GM18951 (cell line): ENCODE results near the gene CTIF.

Source experiments
- POLR2A ChIP-seq: IDR thresholded peaks from 4 replicates; pipeline ENCODE4 v1.6.1; 2011; ENCODE audit warnings: mild to moderate bottlenecking; ENCODE audit not compliant: insufficient read length, insufficient read depth; ENCODE audit errors: extremely low read depth
- in situ Hi-C: fragments of 300-500 bp; cut with MboI; formaldehyde crosslinking; loops from one replicate; pipeline ENCODE4 v1.12.0; 2022; ENCODE audit warnings: low sequenced_read_pairs, mixed read lengths, inconsistent platforms; ENCODE audit not compliant: unreplicated experiment

The CTIF gene

GRCh38 chr18:48875314-48875941, 336.6 kb downstream of the CTIF start:
- TF ChIP-seq POLR2A, result no peak
- in situ Hi-C loops, result no loop called here

GRCh38 chr18:48875942-48876511, 337.2 kb downstream of the CTIF start:
- no peak for TF ChIP-seq POLR2A
- in situ Hi-C loops, result no loop called here

- TF ChIP-seq POLR2A, result no peak
- in situ Hi-C loops, result no loop called here
These were observed 337.8 kb downstream of the CTIF start for GRCh38 chr18:48876590-48876989.

- TF ChIP-seq POLR2A, result no peak
- in situ Hi-C loops, result no loop called here
These were observed 339.1 kb downstream of the CTIF start for GRCh38 chr18:48877941-48878340.

GRCh38 chr18:48878471-48878870, 339.6 kb downstream of the CTIF start:
- TF ChIP-seq POLR2A, result no peak

GRCh38 chr18:48879008-48879431, 340.2 kb downstream of the CTIF start:
- in situ Hi-C loops, result no loop called here
- TF ChIP-seq POLR2A, result no peak

More at GRCh38 chr18:48878471-48878870, 339.6 kb downstream of the CTIF start:
- in situ Hi-C loops, result no loop called here

- no peak for TF ChIP-seq POLR2A
- in situ Hi-C loops, result no loop called here
These were observed 342.1 kb downstream of the CTIF start for GRCh38 chr18:48880931-48881330.

GRCh38 chr18:48882379-48882778, 343.5 kb downstream of the CTIF start:
- TF ChIP-seq POLR2A, result no peak
- in situ Hi-C loops, result no loop called here

- in situ Hi-C loops, result no loop called here
- no peak for TF ChIP-seq POLR2A
These were observed 345.5 kb downstream of the CTIF start for GRCh38 chr18:48884306-48884705.

- in situ Hi-C loops, result no loop called here
These were observed 345.9 kb downstream of the CTIF start for GRCh38 chr18:48884771-48885170.

GRCh38 chr18:48885266-48885923, 346.6 kb downstream of the CTIF start:
- in situ Hi-C loops, result no loop called here

More at GRCh38 chr18:48884771-48885170, 345.9 kb downstream of the CTIF start:
- no peak for TF ChIP-seq POLR2A

GRCh38 chr18:48885924-48886400, 347.1 kb downstream of the CTIF start:
- in situ Hi-C loops, result no loop called here
- TF ChIP-seq POLR2A, result no peak

More at GRCh38 chr18:48885266-48885923, 346.6 kb downstream of the CTIF start:
- TF ChIP-seq POLR2A, result no peak

- TF ChIP-seq POLR2A, result no peak
- in situ Hi-C loops, result no loop called here
These were observed 347.9 kb downstream of the CTIF start for GRCh38 chr18:48886520-48887293.
